Suprapubic skin (tissue), 4 donors: ENCODE results near the gene ATRIP. TPM values are rescaled to one million over a fixed set of nuclear protein-coding genes. Genes with fewer than 3 reads are reported as not detected.

Source experiments
- DNase-seq, 2 donors: peaks; one replicate each; pipeline ENCODE4 v3.0.0-alpha.2; 2019; ENCODE audit warnings: low spot score in 2 of 2
- H3K27ac ChIP-seq: fragments of 200-600 bp; sonication (generic); one replicate; pipeline ENCODE4 v1.5.1; 2019
- H3K27me3 ChIP-seq: fragments of 200-600 bp; sonication (generic); one replicate; pipeline ENCODE4 v1.5.1; 2019
- H3K36me3 ChIP-seq: fragments of 200-600 bp; sonication (generic); one replicate; pipeline ENCODE4 v1.5.1; 2019
- H3K4me1 ChIP-seq: fragments of 200-600 bp; sonication (generic); one replicate; pipeline ENCODE4 v1.5.1; 2019
- H3K4me3 ChIP-seq: fragments of 200-600 bp; sonication (generic); one replicate; pipeline ENCODE4 v1.5.1; 2019; ENCODE audit warnings: mild to moderate bottlenecking
- H3K9me3 ChIP-seq: fragments of 200-600 bp; sonication (generic); one replicate; pipeline ENCODE4 v1.5.1; 2019
- EP300 ChIP-seq: sonication (generic); formaldehyde crosslinking; IDR thresholded peaks from one replicate; pipeline ENCODE4 v1.6.1; 2017; ENCODE audit warnings: antibody characterized with exemption
- POLR2A ChIP-seq, 2 donors: fragments of 450-650 bp; IDR thresholded peaks; one replicate each; pipeline ENCODE4 v1.6.1; 2017; ENCODE audit warnings: antibody characterized with exemption in 2 of 2, mild to moderate bottlenecking in 2 of 2, moderate library complexity in 2 of 2
- POLR2AphosphoS5 ChIP-seq, 3 donors: sonication (generic); formaldehyde crosslinking; IDR thresholded peaks; one replicate each; pipeline ENCODE4 v1.6.1; 2017; ENCODE audit warnings: antibody characterized with exemption in 3 of 3
- WGBS: methylation state at CpG from one replicate; pipeline ENCODE4 v1.1.5; 2018; 5-methylcytosine and 5-hydroxymethylcytosine counted together
- total RNA-seq, 4 donors: library from RNA; depleted of rRNA; stranded (reverse); fragments of >200 nt; gene quantifications; one replicate each; pipeline ENCODE4 v1.1.0, GENCODE V29; 2016
- TF ChIP-seq, protein P1 (sequence below), 2 donors: fragments of 200-600 bp in 1 of 2; fragments of 450-650 bp in 1 of 2; sonication (generic) in 1 of 2; IDR thresholded peaks; one replicate each; pipeline ENCODE4 v1.5.1; 2016 to 2019; ENCODE audit warnings: antibody characterized with exemption in 2 of 2, mild to moderate bottlenecking in 1 of 2, moderate library complexity in 1 of 2

The ATRIP gene
- total RNA-seq, 4 donors from 2014 or later, result 8.7 to 12.7 (median 10.2) TPM

- H3K4me1 ChIP-seq, result peaks cover 54% of the 10 kb centered on the region
- TF ChIP-seq, protein P1, sequence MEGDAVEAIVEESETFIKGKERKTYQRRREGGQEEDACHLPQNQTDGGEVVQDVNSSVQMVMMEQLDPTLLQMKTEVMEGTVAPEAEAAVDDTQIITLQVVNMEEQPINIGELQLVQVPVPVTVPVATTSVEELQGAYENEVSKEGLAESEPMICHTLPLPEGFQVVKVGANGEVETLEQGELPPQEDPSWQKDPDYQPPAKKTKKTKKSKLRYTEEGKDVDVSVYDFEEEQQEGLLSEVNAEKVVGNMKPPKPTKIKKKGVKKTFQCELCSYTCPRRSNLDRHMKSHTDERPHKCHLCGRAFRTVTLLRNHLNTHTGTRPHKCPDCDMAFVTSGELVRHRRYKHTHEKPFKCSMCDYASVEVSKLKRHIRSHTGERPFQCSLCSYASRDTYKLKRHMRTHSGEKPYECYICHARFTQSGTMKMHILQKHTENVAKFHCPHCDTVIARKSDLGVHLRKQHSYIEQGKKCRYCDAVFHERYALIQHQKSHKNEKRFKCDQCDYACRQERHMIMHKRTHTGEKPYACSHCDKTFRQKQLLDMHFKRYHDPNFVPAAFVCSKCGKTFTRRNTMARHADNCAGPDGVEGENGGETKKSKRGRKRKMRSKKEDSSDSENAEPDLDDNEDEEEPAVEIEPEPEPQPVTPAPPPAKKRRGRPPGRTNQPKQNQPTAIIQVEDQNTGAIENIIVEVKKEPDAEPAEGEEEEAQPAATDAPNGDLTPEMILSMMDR (IDR thresholded peaks at IDR 0.05), result no peak
- TF ChIP-seq POLR2A (IDR thresholded peaks at IDR 0.05) (no peak), EP300 (no peak), POLR2AphosphoS5 (IDR thresholded peaks at IDR 0.05) (no peak)
- H3K4me3 ChIP-seq, result peak overlapping the region; percentile 82
- WGBS, result 30% methylated on average over 4 of the region's 26 CpGs
- no peaks in the 10 kb centered on the region for H3K9me3 ChIP-seq
- H3K27me3 ChIP-seq, result no peaks in the 10 kb centered on the region
- H3K36me3 ChIP-seq, result peaks cover 4% of the 10 kb centered on the region
- DNase-seq, result peak in 1 of 2 donors; percentile 85
- peak overlapping the region; percentile 90 for H3K27ac ChIP-seq
Measured at GRCh38 chr3:48503401-48504050, 57.0 kb downstream of the ATRIP start.

DNA sequence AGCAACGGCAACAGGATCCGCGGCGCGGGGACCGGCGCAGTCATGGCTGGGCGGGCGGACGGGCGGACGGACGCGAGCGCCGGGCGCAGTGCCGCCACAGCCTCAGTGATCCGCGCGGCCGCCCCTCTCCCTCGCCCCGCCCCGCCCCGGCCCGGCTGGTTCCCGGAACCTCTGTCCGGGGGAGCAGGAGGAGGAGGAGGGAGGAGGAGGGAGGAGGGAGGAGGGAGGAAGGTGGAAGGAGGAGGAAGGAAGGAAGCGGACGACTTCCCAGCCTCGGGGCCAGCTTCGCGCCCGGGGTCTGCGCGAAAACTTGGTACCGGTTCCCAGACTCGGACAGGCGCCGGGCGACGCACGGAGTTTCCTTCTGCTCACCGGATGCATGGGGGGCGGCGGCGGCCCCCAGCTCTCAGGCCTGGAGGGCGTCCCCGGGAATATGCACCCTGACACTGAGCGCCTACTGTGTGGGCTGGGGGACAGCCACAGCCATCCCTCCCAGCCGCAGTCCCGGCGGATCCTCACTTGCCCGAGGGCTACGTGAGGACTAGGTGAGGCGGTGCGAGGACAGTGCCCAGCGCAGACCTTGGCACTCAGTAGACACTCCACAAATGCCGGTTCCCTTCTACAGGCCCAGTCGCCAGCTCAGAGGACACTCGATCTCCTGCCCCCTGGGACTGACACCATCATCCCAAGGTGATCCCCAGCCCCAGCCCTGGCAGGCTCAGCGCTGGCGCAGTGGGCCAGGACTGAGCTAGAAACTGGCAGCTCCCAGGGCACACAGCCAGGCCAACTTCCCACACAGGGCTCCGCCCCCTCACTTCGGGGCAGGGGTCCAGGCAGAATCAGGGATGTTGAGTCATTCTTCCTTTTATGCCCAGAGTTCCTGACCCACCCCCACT is 57.8 kb downstream of the ATRIP start, which contains the start of gene SHISA5:
TSS of gene SHISA5 (minus strand) at position 124 of the 896 bp plus-strand sequence. CDS start at position 44, 80 bp downstream.
- Histone ChIP-seq H3K9me3 (no peaks in the 10 kb centered on the region), H3K4me3 (peak within 1 kb of the TSS; percentile 82), H3K36me3 (peaks cover 4% of the 10 kb centered on the region), H3K4me1 (peaks cover 54% of the 10 kb centered on the region), H3K27me3 (no peaks in the 10 kb centered on the region), H3K27ac (peak within 1 kb of the TSS; percentile 90)
- TF ChIP-seq, protein P1 (IDR thresholded peaks at IDR 0.05), result no peak
- TF ChIP-seq POLR2A (IDR thresholded peaks at IDR 0.05), result no peak
- DNase-seq, result peak; percentile 83 to 92
- 0% methylated on average over 23 of the region's 66 CpGs for WGBS

DNA sequence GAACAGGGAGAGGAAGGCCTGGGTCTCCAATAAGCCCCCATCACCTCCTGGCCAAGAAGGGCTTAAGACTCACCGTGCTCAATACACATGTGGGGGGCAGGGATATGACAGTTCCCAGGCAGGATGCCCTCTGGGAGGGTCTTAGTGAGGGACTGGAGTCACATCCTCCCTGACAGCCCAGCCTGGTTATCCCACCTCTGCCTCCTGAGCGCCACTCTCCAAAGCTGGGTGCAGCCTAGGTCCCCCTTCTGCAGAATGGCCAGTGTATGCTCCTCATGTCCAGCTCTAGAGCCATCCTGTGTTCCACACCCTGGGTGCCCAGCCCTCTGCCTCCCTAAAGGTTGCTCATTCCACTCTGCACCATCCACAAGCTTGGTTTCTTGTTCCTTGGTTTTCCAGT is 58.6 kb downstream of the ATRIP start:
- Histone ChIP-seq H3K4me1 (peaks cover 54% of the 10 kb centered on the region), H3K4me3 (peak overlapping the region; percentile 82), H3K36me3 (no peaks in the 10 kb centered on the region), H3K9me3 (no peaks in the 10 kb centered on the region), H3K27ac (peak overlapping the region; percentile 90), H3K27me3 (no peaks in the 10 kb centered on the region)
- no peak for TF ChIP-seq POLR2A (IDR thresholded peaks at IDR 0.05)
- TF ChIP-seq, protein P1 (IDR thresholded peaks at IDR 0.05), result no peak
- TF ChIP-seq POLR2AphosphoS5 (IDR thresholded peaks at IDR 0.05), result no peak
- no peak for TF ChIP-seq EP300
- WGBS, result 81% methylated on average over 2 of the region's 2 CpGs
- DNase-seq, result peak in 1 of 2 donors; percentile 51

DNA sequence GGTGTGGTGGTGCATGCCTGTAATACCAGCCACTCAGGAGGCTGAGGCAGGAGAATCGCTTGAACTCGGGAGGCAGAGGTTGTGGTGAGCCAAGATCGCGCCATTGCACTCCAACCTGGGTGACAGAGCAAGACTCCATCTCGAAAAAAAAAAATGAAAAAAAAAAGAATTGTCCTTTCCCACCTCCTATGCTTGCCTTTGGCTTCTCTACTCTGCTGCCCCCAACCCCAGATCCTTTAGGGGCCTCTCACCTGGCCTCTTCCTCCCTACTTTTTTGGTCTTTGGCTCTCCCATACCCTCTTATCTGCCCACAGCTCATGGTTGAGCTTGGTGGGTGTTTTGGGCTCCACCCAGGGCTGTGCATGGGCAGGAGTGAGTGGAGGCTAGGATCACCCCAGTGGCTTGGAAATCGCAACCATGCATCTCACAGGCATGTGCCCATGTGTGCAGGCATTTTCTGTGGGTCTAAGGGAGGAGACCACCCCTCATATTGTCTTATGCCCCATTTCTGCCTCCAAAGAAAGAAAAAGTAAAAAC is 59.5 kb downstream of the ATRIP start:
- no peaks in the 10 kb centered on the region for H3K36me3 ChIP-seq
- peak in 1 of 2 donors; percentile 31 for DNase-seq
- WGBS, result 94% methylated on average over 6 of the region's 6 CpGs
- peaks cover 51% of the 10 kb centered on the region for H3K4me1 ChIP-seq
- TF ChIP-seq EP300, result no peak
- no peak for TF ChIP-seq POLR2AphosphoS5 (IDR thresholded peaks at IDR 0.05)
- TF ChIP-seq, protein P1 (IDR thresholded peaks at IDR 0.05), result no peak
- no peak for TF ChIP-seq POLR2A (IDR thresholded peaks at IDR 0.05)
- H3K9me3 ChIP-seq, result no peaks in the 10 kb centered on the region
- no peak overlapping the region for H3K27ac ChIP-seq
- H3K27me3 ChIP-seq, result no peaks in the 10 kb centered on the region
- no peak overlapping the region for H3K4me3 ChIP-seq
